Measurements from ENCODE around the gene CACUL1. TPM values are rescaled to one million over a fixed set of nuclear protein-coding genes. Genes with fewer than 3 reads are reported as not detected.

Gene CACUL1
- total RNA-seq (2021; ENCODE audit: unreplicated experiment) (67.5 TPM), Bru-seq, nascent RNA (percentile 91 among the genes with signal in this experiment), BruChase-seq, experiment 1, labeled RNA remaining after a 6-hour chase (percentile 95 among the genes with signal in this experiment), BruChase-seq, experiment 2, labeled RNA remaining after a 2-hour chase (percentile 92 among the genes with signal in this experiment)
- 15.7 and 16.0 TPM in 2 replicates for polyA plus RNA-seq (2012)
- long read RNA-seq, full-length matches to known transcripts: 21 of 49 reads
- long read RNA-seq, partial matches to known transcripts: 2 of 49 reads
- long read RNA-seq, other reads (novel, unspliced or antisense): 26 of 49 reads

DNA sequence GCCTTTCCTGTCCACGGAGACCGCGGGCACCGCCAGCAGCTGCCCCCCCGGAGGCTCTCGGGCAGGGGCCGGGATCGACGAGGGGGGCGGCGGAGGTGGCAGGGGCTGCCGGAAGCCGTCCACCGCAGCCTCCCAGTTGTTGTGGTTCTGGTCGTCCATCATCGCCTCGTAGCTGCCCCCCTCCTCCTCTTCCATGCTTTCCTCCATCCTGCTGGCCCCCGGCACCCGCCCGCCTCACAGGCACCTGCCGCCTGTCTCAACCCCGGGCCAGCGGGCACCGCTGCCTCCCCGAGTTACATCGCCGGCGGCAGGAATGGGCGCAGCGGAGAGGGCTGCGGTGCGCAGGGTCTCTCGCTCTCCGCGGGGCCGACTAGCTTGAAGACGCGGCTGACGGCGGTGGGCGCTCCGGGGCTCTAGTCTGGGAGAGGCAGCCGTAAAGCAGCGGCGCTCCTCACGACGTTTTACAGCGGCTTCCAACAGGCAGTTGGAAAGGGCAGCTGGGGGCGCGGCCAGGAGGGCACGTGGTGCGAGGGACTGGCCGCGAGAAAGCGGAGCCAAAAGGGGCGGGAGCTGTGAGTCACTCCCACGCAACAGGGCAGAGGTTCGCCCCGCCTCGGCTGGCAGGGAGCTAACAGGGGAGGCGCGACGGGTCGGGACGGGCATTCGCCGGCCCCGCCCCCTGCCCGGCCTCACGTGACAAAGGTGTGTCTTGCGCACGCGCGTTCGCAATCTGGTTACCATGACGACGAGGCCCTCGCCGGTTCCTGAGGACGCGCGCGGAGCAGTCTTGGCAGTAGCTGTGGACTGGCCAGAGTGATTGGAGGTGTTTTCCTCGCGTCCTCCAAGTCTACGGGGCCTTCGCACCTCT is at the start of gene CACUL1:
CACUL1 (minus strand) TSS at position 415 of the 868 bp plus-strand sequence; CDS start at position 207, 208 bp downstream.
- peak; percentile 97 for ATAC-seq
- peak within 1 kb of the TSS; percentile 81 to 94 for H3K4me3 ChIP-seq (replicated peaks in 1 of 2; ENCODE audit: low read depth in 1 of 2, low read length in 2 of 2)
- H3K9me2 ChIP-seq (ENCODE audit: insufficient read depth): no peaks in the 10 kb centered on the region
- no peaks in the 10 kb centered on the region for H3K27me3 ChIP-seq (ENCODE audit: insufficient read depth, low read length)
- H3K4me1 ChIP-seq (ENCODE audit: control insufficient read depth in 1 of 2, insufficient read depth in 2 of 2, low read length in 2 of 2): peaks cover 10 to 21% of the 10 kb centered on the region in 2 experiments
- CTCF ChIA-PET: interaction anchor here (1.5 to 2.5 kb wide), 2 partner anchors 34 to 95 kb away, joined by 4 to 17 read pairs; no protein-coding TSS in a partner anchor
- DNase-seq (ENCODE audit: low read depth, low spot score): peak; percentile 100
- H2AFZ ChIP-seq (ENCODE audit: low read depth, low read length, poor library complexity, severe bottlenecking): no peak within 1 kb of the TSS
- intact Hi-C loops (cut with micrococcal nuclease): no loop called here
- H3K9ac ChIP-seq (ENCODE audit: low read length): peak within 1 kb of the TSS; percentile 81
- peaks cover 51% of the 10 kb centered on the region for H3K79me2 ChIP-seq (ENCODE audit: insufficient read depth, low read length)
- POLR2A ChIA-PET: interaction anchor here (0.6 to 1.8 kb wide), 10 partner anchors 9 to 90 kb away, joined by 3 to 8 read pairs (median 4); no protein-coding TSS in a partner anchor
- no peaks in the 10 kb centered on the region for H3K36me3 ChIP-seq (ENCODE audit: control insufficient read depth in 1 of 2, insufficient read depth in 2 of 2, low read length in 2 of 2)
- no peaks in the 10 kb centered on the region for H3K9me3 ChIP-seq (ENCODE audit: control insufficient read depth in 1 of 2, insufficient read depth in 1 of 2, low read depth in 1 of 2, low read length in 2 of 2)
- H3K4me2 ChIP-seq (ENCODE audit: low read length): peak within 1 kb of the TSS; percentile 92
- no TSS peak for BruUV-seq (replicated peaks)
- peak within 1 kb of the TSS; percentile 83 for H3K27ac ChIP-seq (ENCODE audit: low read depth, low read length)
- RAD21 ChIA-PET (ENCODE audit: low non-redundant PET in 1 of 2, low total read pairs in 2 of 2, uncharacterized antibody in 2 of 2, unreplicated experiment in 2 of 2): interaction anchor here (0.5 to 0.7 kb wide), 3 partner anchors 45 to 1276 kb away, joined by 3 to 4 read pairs (median 3); no protein-coding TSS in a partner anchor
- peaks cover 16% of the 10 kb centered on the region for H4K20me1 ChIP-seq (ENCODE audit: insufficient read depth)
- TF ChIP-seq ZFX (IDR thresholded peaks at IDR 0.05) (peak; percentile 59), ZBTB33 (IDR thresholded peaks at IDR 0.05; ENCODE audit: extremely low read depth, insufficient replicate concordance, low read length) (peak; percentile 70), FOSL1 (IDR thresholded peaks at IDR 0.05; ENCODE audit: low read depth) (peak; percentile 62), JUND (IDR thresholded peaks at IDR 0.05) (peak; percentile 83), YY1 (IDR thresholded peaks at IDR 0.05; ENCODE audit: extremely low read depth, insufficient replicate concordance, low read depth, low read length) (peak; percentile 75), ZNF274 (IDR thresholded peaks at IDR 0.05; ENCODE audit: low read depth, low read length) (no peak), ATF3 (IDR thresholded peaks at IDR 0.05) (no peak), ELF1 (IDR thresholded peaks at IDR 0.05; ENCODE audit: borderline replicate concordance, low read depth) (no peak), SRF (IDR thresholded peaks at IDR 0.05; ENCODE audit: low read depth) (peak; percentile 49; the same call in 1 of the 2 replicates), EGR1 (IDR thresholded peaks at IDR 0.05; ENCODE audit: low read depth) (peak; percentile 99), POLR2AphosphoS5 (IDR thresholded peaks at IDR 0.05; ENCODE audit: low read depth, low read length) (peak; percentile 84), POLR2A (IDR thresholded peaks at IDR 0.05; ENCODE audit: borderline replicate concordance, extremely low read depth, insufficient read depth, insufficient read length) (peak; percentile 91), CBX3 (IDR thresholded peaks at IDR 0.05; ENCODE audit: low read depth) (peak; percentile 74; the same call in 1 of the 2 replicates)
- TF ChIP-seq, protein P1, sequence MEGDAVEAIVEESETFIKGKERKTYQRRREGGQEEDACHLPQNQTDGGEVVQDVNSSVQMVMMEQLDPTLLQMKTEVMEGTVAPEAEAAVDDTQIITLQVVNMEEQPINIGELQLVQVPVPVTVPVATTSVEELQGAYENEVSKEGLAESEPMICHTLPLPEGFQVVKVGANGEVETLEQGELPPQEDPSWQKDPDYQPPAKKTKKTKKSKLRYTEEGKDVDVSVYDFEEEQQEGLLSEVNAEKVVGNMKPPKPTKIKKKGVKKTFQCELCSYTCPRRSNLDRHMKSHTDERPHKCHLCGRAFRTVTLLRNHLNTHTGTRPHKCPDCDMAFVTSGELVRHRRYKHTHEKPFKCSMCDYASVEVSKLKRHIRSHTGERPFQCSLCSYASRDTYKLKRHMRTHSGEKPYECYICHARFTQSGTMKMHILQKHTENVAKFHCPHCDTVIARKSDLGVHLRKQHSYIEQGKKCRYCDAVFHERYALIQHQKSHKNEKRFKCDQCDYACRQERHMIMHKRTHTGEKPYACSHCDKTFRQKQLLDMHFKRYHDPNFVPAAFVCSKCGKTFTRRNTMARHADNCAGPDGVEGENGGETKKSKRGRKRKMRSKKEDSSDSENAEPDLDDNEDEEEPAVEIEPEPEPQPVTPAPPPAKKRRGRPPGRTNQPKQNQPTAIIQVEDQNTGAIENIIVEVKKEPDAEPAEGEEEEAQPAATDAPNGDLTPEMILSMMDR (IDR thresholded peaks at IDR 0.05 in 2 of 3, conservative IDR thresholded peaks at IDR 0.05 in 1 of 3; ENCODE audit: borderline replicate concordance in 1 of 3, insufficient read depth in 1 of 3, low read depth in 2 of 3, low read length in 2 of 3): no peak
- TF ChIP-seq, protein P2, sequence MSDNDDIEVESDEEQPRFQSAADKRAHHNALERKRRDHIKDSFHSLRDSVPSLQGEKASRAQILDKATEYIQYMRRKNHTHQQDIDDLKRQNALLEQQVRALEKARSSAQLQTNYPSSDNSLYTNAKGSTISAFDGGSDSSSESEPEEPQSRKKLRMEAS (IDR thresholded peaks at IDR 0.05): peak; percentile 97
- TF ChIP-seq, protein P3, sequence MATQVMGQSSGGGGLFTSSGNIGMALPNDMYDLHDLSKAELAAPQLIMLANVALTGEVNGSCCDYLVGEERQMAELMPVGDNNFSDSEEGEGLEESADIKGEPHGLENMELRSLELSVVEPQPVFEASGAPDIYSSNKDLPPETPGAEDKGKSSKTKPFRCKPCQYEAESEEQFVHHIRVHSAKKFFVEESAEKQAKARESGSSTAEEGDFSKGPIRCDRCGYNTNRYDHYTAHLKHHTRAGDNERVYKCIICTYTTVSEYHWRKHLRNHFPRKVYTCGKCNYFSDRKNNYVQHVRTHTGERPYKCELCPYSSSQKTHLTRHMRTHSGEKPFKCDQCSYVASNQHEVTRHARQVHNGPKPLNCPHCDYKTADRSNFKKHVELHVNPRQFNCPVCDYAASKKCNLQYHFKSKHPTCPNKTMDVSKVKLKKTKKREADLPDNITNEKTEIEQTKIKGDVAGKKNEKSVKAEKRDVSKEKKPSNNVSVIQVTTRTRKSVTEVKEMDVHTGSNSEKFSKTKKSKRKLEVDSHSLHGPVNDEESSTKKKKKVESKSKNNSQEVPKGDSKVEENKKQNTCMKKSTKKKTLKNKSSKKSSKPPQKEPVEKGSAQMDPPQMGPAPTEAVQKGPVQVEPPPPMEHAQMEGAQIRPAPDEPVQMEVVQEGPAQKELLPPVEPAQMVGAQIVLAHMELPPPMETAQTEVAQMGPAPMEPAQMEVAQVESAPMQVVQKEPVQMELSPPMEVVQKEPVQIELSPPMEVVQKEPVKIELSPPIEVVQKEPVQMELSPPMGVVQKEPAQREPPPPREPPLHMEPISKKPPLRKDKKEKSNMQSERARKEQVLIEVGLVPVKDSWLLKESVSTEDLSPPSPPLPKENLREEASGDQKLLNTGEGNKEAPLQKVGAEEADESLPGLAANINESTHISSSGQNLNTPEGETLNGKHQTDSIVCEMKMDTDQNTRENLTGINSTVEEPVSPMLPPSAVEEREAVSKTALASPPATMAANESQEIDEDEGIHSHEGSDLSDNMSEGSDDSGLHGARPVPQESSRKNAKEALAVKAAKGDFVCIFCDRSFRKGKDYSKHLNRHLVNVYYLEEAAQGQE (IDR thresholded peaks at IDR 0.05; ENCODE audit: low read depth): no peak

Data from HCT116 (cell line).